Measurements from ENCODE around the gene MBD3L5. TPM values are rescaled to one million over a fixed set of nuclear protein-coding genes. Genes with fewer than 3 reads are reported as not detected.
A peak's percentile ranks its signal among the peaks of the same experiment; 100 is the strongest.

Gene MBD3L5
- total RNA-seq, 1 donor from 2014 or later: not detected

DNA sequence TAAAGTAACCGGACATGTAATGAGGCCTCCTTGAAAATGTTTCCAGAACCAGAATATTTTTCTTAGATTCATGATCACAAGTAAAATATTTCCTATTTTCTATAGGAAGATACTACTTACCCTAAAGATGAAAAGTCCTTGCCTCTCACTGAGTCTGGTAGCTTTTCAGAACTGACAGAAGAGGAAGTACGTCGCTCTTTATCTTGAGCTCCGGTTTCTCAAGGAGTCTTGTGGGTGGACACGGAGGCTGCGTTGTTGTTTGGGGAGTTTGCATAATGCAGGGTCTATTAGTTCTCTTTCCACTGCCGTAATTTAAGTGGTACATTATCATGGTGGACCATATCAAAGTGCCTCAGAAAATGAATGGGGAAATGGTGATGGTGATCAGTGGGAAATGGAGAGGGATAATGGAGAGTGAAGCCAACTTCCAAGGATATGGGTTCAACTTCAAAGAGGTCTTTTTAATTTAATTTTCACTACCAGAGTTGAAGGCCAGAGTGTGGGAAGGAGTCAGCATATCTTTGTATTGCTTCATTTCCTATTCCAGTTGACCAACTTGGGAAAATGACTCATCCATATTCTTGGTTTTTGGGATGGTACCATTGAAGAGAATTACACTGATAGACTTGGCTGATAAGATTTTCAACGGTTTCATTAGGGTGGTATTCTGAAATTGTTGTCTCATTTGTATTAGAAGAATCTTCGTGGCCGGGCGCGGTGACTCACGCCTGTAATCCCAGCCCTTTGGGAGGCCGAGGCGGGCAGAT, 32.5 kb upstream of the MBD3L5 start:
- DNase-seq (no peak), ATAC-seq (peak; percentile 77)
- TF ChIP-seq, protein P1, sequence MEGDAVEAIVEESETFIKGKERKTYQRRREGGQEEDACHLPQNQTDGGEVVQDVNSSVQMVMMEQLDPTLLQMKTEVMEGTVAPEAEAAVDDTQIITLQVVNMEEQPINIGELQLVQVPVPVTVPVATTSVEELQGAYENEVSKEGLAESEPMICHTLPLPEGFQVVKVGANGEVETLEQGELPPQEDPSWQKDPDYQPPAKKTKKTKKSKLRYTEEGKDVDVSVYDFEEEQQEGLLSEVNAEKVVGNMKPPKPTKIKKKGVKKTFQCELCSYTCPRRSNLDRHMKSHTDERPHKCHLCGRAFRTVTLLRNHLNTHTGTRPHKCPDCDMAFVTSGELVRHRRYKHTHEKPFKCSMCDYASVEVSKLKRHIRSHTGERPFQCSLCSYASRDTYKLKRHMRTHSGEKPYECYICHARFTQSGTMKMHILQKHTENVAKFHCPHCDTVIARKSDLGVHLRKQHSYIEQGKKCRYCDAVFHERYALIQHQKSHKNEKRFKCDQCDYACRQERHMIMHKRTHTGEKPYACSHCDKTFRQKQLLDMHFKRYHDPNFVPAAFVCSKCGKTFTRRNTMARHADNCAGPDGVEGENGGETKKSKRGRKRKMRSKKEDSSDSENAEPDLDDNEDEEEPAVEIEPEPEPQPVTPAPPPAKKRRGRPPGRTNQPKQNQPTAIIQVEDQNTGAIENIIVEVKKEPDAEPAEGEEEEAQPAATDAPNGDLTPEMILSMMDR (IDR thresholded peaks at IDR 0.05): no peak
- Histone ChIP-seq H3K27ac (no peak overlapping the region), H3K9me3 (no peaks in the 10 kb centered on the region), H3K36me3 (no peaks in the 10 kb centered on the region), H3K27me3 (peaks cover 6% of the 10 kb centered on the region), H3K4me3 (peak overlapping the region; percentile 14), H3K4me1 (no peaks in the 10 kb centered on the region)
- intact Hi-C loops (cut with DNase I): no loop called here

DNA sequence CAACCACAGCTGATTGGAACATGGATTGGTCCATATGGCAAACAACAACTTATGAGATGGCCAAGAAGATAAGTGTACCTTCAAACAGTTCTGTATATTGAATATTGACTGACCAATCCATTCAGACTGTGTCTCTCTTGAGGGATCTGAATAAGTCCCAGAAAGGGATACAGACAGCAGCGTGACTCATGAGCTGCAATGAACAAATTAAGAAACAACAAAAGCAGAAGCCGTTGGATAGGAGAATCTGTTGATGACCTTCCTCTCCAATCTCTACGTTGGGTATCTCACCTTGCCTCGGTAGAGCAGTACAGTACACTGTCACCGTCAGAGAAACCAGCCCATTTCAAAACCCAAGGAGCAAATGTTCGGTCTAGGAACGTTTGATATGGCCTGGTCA, 30.4 kb upstream of the MBD3L5 start:
- H3K4me1 ChIP-seq: no peaks in the 10 kb centered on the region
- DNase-seq (no peak), ATAC-seq (peak; percentile 52)
- H3K36me3 ChIP-seq: no peaks in the 10 kb centered on the region
- intact Hi-C loops (cut with DNase I): no loop called here
- no peak overlapping the region for H3K27ac ChIP-seq
- TF ChIP-seq, protein P1 (IDR thresholded peaks at IDR 0.05): no peak
- H3K27me3 ChIP-seq: peaks cover 6% of the 10 kb centered on the region
- H3K9me3 ChIP-seq: no peaks in the 10 kb centered on the region
- H3K4me3 ChIP-seq: no peak overlapping the region

DNA sequence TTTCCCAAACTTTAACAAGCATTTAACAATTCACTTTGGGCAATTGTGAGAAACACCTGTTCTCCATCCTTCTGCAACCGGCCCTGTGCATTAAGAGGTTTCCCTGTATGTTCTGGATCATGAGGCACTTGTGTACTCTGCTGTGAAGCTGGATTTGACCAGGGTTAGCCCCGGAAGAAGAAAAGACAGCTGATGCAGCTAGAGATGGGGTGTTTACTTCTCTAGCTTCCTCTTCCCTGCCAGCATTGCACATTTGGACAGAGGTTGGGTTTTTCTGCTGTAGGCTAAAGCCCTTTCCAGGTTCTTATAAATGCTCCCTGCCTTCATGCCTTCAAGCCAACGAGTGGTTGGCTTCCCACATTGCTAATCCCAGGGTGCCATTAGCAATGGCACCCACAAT, 30.0 kb upstream of the MBD3L5 start:
- DNase-seq: no peak
- Histone ChIP-seq H3K36me3 (no peaks in the 10 kb centered on the region), H3K9me3 (no peaks in the 10 kb centered on the region), H3K4me1 (no peaks in the 10 kb centered on the region), H3K27ac (no peak overlapping the region), H3K27me3 (peaks cover 6% of the 10 kb centered on the region), H3K4me3 (no peak overlapping the region)
- TF ChIP-seq, protein P1 (IDR thresholded peaks at IDR 0.05): no peak
- peak; percentile 60 for ATAC-seq
- intact Hi-C loops (cut with DNase I): no loop called here

DNA sequence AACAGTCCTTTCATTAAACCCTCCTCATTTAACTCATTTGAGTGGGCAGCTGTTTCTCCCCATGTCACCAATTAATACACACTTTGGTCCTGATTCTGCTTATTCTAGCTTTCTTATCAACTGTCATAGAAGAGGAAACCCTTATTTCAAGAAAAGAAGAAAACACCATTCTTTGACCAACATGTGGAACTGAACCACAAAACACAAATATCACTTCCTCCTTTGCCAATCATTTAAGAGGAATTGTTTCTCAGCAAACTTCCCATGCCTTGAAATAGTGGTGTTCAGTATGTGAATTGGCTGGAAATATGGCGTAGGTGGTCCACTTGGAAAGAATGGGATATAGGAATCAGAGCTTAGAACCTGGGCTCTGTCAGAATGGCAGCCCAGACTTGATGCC, 29.6 kb upstream of the MBD3L5 start:
- Histone ChIP-seq H3K27ac (no peak overlapping the region), H3K36me3 (no peaks in the 10 kb centered on the region), H3K4me1 (no peaks in the 10 kb centered on the region), H3K27me3 (peaks cover 6% of the 10 kb centered on the region), H3K9me3 (no peaks in the 10 kb centered on the region), H3K4me3 (no peak overlapping the region)
- intact Hi-C loops (cut with DNase I): no loop called here
- DNase-seq (no peak), ATAC-seq (no peak)
- TF ChIP-seq, protein P1 (IDR thresholded peaks at IDR 0.05): no peak

DNA sequence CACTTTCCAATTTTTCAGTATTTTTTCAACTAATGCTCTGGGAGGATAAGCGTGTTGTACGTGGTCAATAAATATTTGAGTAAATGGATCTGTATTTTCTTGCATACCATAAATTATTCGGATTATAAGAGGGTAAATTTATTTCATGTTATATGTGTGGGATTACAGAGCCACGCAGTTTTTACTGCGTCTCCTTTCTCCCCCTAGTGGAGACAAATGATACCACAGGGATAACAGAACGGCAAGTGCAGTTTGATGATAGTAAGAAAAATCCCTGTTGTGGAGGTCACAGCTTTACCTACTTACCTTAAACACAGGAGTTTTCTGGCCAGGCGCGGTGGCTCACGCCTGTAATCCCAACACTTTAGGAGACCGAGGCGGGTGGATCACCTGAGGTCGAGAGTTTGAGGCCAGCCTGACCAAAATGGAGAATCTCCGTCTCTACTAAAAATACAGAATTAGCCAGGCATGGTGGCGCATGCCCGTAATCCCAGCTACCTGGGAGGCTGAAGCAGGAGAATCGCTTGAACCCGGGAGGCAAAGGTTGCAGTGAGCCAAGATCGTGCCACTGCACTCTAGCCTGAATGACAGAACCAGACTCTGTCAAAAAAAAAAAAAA, 26.0 kb upstream of the MBD3L5 start:
- H3K27ac ChIP-seq: no peak overlapping the region
- TF ChIP-seq, protein P1 (IDR thresholded peaks at IDR 0.05): peak; percentile 88
- intact Hi-C loops (cut with DNase I): no loop called here
- no peaks in the 10 kb centered on the region for H3K36me3 ChIP-seq
- peaks cover 6% of the 10 kb centered on the region for H3K27me3 ChIP-seq
- ATAC-seq (peak; percentile 82), DNase-seq (no peak)
- no peaks in the 10 kb centered on the region for H3K4me1 ChIP-seq
- H3K4me3 ChIP-seq: no peak overlapping the region
- H3K9me3 ChIP-seq: no peaks in the 10 kb centered on the region

Data from upper lobe of right lung (tissue), 1 donor.